PC-9 (cell line): ENCODE measurements around the gene IZUMO1. TPM values are rescaled to one million over a fixed set of nuclear protein-coding genes. Genes with fewer than 3 reads are reported as not detected.
A peak's percentile ranks its signal among the peaks of the same experiment; 100 is the strongest.
"Not testable (repeated sequence)": the region's sequence is repeated elsewhere in the genome, so short reads cannot be mapped to it uniquely, and the experiment has no call there.

Experiments
- BruUV-seq: library from RNA; stranded (reverse); fragments of 400-500 nt; replicated peaks from 2 replicates; lab custom pipeline; 2021; lab: Mats Ljungman, UMichigan
- CTCF ChIA-PET: fragments of 300-600 bp; sonication (Branson Sonifier 250); formaldehyde crosslinking; loops from one replicate; lab custom pipeline; 2022; ENCODE audit warnings: antibody characterized with exemption; lab: Charles Lee
- POLR2A ChIA-PET: fragments of 300-600 bp; sonication (Branson Sonifier 250); formaldehyde crosslinking; loops from one replicate; lab custom pipeline; 2022; ENCODE audit warnings: antibody characterized with exemption; ENCODE audit not compliant: unreplicated experiment; lab: Charles Lee
- DNase-seq, 2 experiments: peaks; one replicate each; pipeline versions ENCODE4 v3.0.0 to v3.0.0-alpha.2; 2015 to 2022; ENCODE audit warnings: mixed read lengths in 1 of 2
- H2AFZ ChIP-seq: fragments of 200-600 bp; sonication (generic); 2 replicates; pipeline ENCODE4 v1.8.1; 2017; ENCODE audit warnings: antibody characterized with exemption
- H3F3A ChIP-seq: fragments of 200-600 bp; sonication (generic); 2 replicates; pipeline ENCODE4 v1.8.1; 2017; ENCODE audit warnings: antibody characterized with exemption, mild to moderate bottlenecking, low read depth; ENCODE audit not compliant: insufficient read depth
- H3K27ac ChIP-seq: fragments of 200-600 bp; sonication (generic); 2 replicates; pipeline ENCODE4 v1.6.1; 2016; ENCODE audit warnings: mixed run types
- H3K27me3 ChIP-seq: fragments of 200-600 bp; sonication (generic); 2 replicates; pipeline ENCODE4 v1.6.1; 2016; ENCODE audit warnings: low read depth, mixed run types; ENCODE audit not compliant: insufficient read depth
- H3K36me3 ChIP-seq: fragments of 200-600 bp; sonication (generic); 2 replicates; pipeline ENCODE4 v1.6.1; 2016; ENCODE audit warnings: low read depth, mixed run types
- H3K4me1 ChIP-seq: fragments of 200-600 bp; sonication (generic); replicated peaks from 2 replicates; pipeline ENCODE4 v1.6.1; 2016; ENCODE audit warnings: mixed run types; ENCODE audit not compliant: insufficient read depth
- H3K4me2 ChIP-seq: fragments of 200-600 bp; sonication (generic); 2 replicates; pipeline ENCODE4 v1.6.1; 2017; ENCODE audit warnings: mixed run types
- H3K4me3 ChIP-seq: fragments of 200-600 bp; sonication (generic); 2 replicates; pipeline ENCODE4 v1.6.1; 2016; ENCODE audit warnings: mixed run types
- H3K79me2 ChIP-seq: fragments of 200-600 bp; sonication (generic); 2 replicates; pipeline ENCODE4 v1.6.1; 2017; ENCODE audit warnings: low read depth, mixed run types
- H3K9me2 ChIP-seq: fragments of 200-600 bp; sonication (generic); 2 replicates; pipeline ENCODE4 v1.8.1; 2017; ENCODE audit warnings: mild to moderate bottlenecking; ENCODE audit not compliant: insufficient read depth
- H3K9me3 ChIP-seq: fragments of 200-600 bp; sonication (generic); 2 replicates; pipeline ENCODE4 v1.8.1; 2016; ENCODE audit warnings: low read depth; ENCODE audit not compliant: insufficient read depth
- H4K20me1 ChIP-seq: fragments of 200-600 bp; sonication (generic); 2 replicates; pipeline ENCODE4 v1.8.1; 2017; ENCODE audit not compliant: insufficient read depth
- EZH2 ChIP-seq: fragments of 200-600 bp; sonication (generic); IDR thresholded peaks from 2 replicates; pipeline ENCODE4 v1.8.0; 2017; ENCODE audit warnings: antibody characterized with exemption, low read depth
- intact Hi-C: fragments of 100-400 bp; cut with micrococcal nuclease; formaldehyde crosslinking; loops from one replicate; pipeline ENCODE4 v1.10.0; 2022; ENCODE audit not compliant: unreplicated experiment
- total RNA-seq: library from RNA; stranded (reverse); gene quantifications from 2 replicates; pipeline ENCODE4 v1.2.3, GENCODE V29; 2021
- TF ChIP-seq, protein P1 (sequence below): fragments of 200-600 bp; sonication (generic); conservative IDR thresholded peaks from 2 replicates; pipeline ENCODE4 v1.6.1; 2017; ENCODE audit warnings: mixed run types, antibody characterized with exemption, mild to moderate bottlenecking, moderate library complexity

IZUMO1 gene
- total RNA-seq, 1 experiment from 2014 or later = 2.2 TPM

DNA sequence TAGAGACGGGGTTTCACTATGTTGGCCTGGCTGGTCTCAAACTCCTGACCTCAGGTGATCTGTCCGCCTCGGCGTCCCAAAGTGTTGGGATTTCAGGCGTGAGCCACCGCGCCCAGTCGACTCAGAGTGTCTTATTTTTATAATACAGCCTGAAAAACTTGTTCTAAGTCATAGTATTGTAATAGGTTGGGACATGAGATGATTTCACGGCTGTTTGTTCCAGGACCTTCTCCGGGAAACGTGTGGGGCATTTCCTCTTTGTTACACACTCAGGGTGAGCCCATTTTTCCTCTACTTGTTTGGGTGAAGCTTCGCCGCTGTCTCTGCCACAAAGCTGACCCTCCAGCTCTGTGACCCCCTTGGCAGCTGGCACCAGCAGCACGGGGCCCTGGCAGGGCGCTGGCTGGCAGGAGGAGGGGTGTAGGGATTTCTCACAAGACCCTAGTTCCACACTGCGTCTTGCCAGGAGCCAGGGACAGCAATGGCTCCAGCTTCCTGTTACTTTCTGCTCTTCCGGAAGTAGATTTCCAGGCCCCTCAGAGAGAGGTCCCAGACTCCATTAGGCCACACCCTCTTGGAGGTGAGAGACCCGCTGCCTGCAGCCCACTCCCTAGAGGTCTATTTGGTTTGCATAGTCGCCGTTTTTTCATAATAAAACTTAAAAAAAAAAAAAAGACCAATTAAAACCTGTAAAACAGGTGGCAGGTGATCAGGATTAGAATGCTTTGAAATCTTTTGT is 24.2 kb upstream of the IZUMO1 start:
- H4K20me1 ChIP-seq = no peaks in the 10 kb centered on the region
- no peaks in the 10 kb centered on the region for H3K9me2 ChIP-seq
- no peaks in the 10 kb centered on the region for H3K27me3 ChIP-seq
- no peak for TF ChIP-seq EZH2
- TF ChIP-seq, protein P1, sequence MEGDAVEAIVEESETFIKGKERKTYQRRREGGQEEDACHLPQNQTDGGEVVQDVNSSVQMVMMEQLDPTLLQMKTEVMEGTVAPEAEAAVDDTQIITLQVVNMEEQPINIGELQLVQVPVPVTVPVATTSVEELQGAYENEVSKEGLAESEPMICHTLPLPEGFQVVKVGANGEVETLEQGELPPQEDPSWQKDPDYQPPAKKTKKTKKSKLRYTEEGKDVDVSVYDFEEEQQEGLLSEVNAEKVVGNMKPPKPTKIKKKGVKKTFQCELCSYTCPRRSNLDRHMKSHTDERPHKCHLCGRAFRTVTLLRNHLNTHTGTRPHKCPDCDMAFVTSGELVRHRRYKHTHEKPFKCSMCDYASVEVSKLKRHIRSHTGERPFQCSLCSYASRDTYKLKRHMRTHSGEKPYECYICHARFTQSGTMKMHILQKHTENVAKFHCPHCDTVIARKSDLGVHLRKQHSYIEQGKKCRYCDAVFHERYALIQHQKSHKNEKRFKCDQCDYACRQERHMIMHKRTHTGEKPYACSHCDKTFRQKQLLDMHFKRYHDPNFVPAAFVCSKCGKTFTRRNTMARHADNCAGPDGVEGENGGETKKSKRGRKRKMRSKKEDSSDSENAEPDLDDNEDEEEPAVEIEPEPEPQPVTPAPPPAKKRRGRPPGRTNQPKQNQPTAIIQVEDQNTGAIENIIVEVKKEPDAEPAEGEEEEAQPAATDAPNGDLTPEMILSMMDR = no peak
- BruUV-seq = TSS peak; percentile 95
- H3K79me2 ChIP-seq = no peaks in the 10 kb centered on the region
- peak overlapping the region; percentile 19; the same call in 1 of the 2 replicates for H3K4me3 ChIP-seq
- H3K36me3 ChIP-seq = no peaks in the 10 kb centered on the region
- H3K9me3 ChIP-seq = no peaks in the 10 kb centered on the region
- H3K4me2 ChIP-seq = peak overlapping the region; percentile 68
- POLR2A ChIA-PET = interaction anchor here (0.6 to 0.7 kb wide), 4 partner anchors 137 to 736 kb away, joined by 3 to 4 read pairs (median 3); no protein-coding TSS in a partner anchor
- CTCF ChIA-PET = interaction anchor here (0.7 to 1.2 kb wide), 3 partner anchors 65 to 154 kb away, joined by 3 to 9 read pairs (median 3); partner anchors contain the start of gene HSD17B14
- peaks cover 45% of the 10 kb centered on the region for H3F3A ChIP-seq
- intact Hi-C loops = no loop called here
- peaks cover 32% of the 10 kb centered on the region for H3K4me1 ChIP-seq
- DNase-seq = peak in 1 of 2 experiments; percentile 84
- H2AFZ ChIP-seq = peak overlapping the region; percentile 58
- H3K27ac ChIP-seq = peak overlapping the region; percentile 92

GRCh38 chr19:48770266-48770665 is 23.6 kb upstream of the IZUMO1 start:
- Histone ChIP-seq H3K9me2 (no peaks in the 10 kb centered on the region), H2AFZ (peak overlapping the region; percentile 58), H3K79me2 (no peaks in the 10 kb centered on the region), H3K27me3 (no peaks in the 10 kb centered on the region), H3K4me1 (peaks cover 32% of the 10 kb centered on the region), H3K9me3 (no peaks in the 10 kb centered on the region), H3K4me3 (peak overlapping the region; percentile 19; the same call in 1 of the 2 replicates), H3K4me2 (peak overlapping the region; percentile 68), H3F3A (peaks cover 45% of the 10 kb centered on the region), H4K20me1 (no peaks in the 10 kb centered on the region), H3K36me3 (no peaks in the 10 kb centered on the region), H3K27ac (peak overlapping the region; percentile 92)
- ChIA-PET CTCF (interaction anchor here (1.2 kb wide), 1 partner anchor 72 kb away, joined by 3 read pairs; no protein-coding TSS in a partner anchor), POLR2A (interaction anchor here (0.6 to 0.7 kb wide), 7 partner anchors 10 to 735 kb away, joined by 3 to 8 read pairs (median 3); no protein-coding TSS in a partner anchor)
- TF ChIP-seq EZH2 = no peak
- TF ChIP-seq, protein P1 = no peak
- intact Hi-C loops = no loop called here
- peak; percentile 59 to 98 for DNase-seq
- no TSS peak for BruUV-seq

DNA sequence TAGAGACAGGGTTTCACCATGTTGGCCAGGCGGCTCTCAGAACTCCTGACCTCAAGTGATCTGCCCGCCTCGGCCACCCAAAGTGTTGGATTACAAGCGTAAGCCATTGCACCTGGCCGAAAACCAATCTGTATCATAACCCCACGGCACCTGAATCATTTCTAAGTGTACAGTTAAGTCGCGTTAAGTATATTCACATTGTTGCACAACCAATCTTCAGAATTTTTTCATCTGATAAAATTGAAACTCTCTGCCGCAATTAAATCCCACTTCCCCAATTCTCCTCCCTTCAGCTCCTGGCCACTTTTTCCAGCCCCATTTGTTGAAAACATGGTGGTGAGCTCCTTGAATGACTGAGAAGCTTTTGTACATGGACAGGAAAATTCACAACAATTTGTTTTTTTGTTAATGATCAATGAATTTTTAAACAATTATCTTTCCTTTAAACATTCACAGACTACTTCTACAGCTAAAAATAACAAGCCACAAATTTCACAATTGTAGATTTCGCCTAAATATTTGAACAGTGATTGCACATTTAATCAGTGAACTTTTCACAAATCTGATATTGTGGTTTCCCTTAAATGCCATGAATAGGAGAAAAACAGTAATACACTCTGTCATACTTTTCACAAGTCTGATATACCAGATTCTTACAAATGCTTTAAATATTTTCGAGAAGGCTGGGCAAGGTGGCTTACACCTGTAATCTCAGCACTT is 22.4 kb upstream of the IZUMO1 start:
- H3K9me3 ChIP-seq = no peaks in the 10 kb centered on the region
- intact Hi-C loops = no loop called here
- H3F3A ChIP-seq = peaks cover 35% of the 10 kb centered on the region
- ChIA-PET POLR2A (no interaction called here), CTCF (no interaction called here)
- peaks cover 32% of the 10 kb centered on the region for H3K4me1 ChIP-seq
- H3K4me2 ChIP-seq = peak overlapping the region; percentile 68
- no peak overlapping the region for H2AFZ ChIP-seq
- no TSS peak for BruUV-seq
- 0 out of 2 replicates have a peak overlapping the region, but pooled peaks have one; percentile 19 for H3K4me3 ChIP-seq
- H3K9me2 ChIP-seq = no peaks in the 10 kb centered on the region
- H3K79me2 ChIP-seq = no peaks in the 10 kb centered on the region
- H4K20me1 ChIP-seq = no peaks in the 10 kb centered on the region
- no peak for TF ChIP-seq EZH2
- TF ChIP-seq, protein P1 = no peak
- no peaks in the 10 kb centered on the region for H3K36me3 ChIP-seq
- H3K27me3 ChIP-seq = no peaks in the 10 kb centered on the region
- DNase-seq = peak in 1 of 2 experiments; percentile 67
- H3K27ac ChIP-seq = peak overlapping the region; percentile 92

- Histone ChIP-seq H3K27ac (peak overlapping the region; percentile 92; the same call in 1 of the 2 replicates), H3K4me1 (peaks cover 32% of the 10 kb centered on the region), H3F3A (peaks cover 35% of the 10 kb centered on the region)
- H3K36me3 ChIP-seq, H4K20me1 ChIP-seq, H3K9me3 ChIP-seq, intact Hi-C loops, CTCF ChIA-PET, H3K9me2 ChIP-seq, H3K4me2 ChIP-seq, POLR2A ChIA-PET, H3K4me3 ChIP-seq, H2AFZ ChIP-seq, DNase-seq, BruUV-seq, H3K27me3 ChIP-seq, H3K79me2 ChIP-seq: not testable (repeated sequence)
Measured at GRCh38 chr19:48768171-48768753, 21.6 kb upstream of the IZUMO1 start.
